Epithelial cell of prostate (primary cell): ENCODE results near the gene KCNC4.

Experiments used
- DNase-seq: peaks from one replicate; pipeline ENCODE4 v3.0.0-alpha.2; 2011; ENCODE audit warnings: low read depth, low spot score
- H3K27ac ChIP-seq: fragments of 450-650 bp; 2 replicates; pipeline ENCODE4 v1.5.1; 2017; ENCODE audit warnings: mild to moderate bottlenecking

The KCNC4 gene

DNA sequence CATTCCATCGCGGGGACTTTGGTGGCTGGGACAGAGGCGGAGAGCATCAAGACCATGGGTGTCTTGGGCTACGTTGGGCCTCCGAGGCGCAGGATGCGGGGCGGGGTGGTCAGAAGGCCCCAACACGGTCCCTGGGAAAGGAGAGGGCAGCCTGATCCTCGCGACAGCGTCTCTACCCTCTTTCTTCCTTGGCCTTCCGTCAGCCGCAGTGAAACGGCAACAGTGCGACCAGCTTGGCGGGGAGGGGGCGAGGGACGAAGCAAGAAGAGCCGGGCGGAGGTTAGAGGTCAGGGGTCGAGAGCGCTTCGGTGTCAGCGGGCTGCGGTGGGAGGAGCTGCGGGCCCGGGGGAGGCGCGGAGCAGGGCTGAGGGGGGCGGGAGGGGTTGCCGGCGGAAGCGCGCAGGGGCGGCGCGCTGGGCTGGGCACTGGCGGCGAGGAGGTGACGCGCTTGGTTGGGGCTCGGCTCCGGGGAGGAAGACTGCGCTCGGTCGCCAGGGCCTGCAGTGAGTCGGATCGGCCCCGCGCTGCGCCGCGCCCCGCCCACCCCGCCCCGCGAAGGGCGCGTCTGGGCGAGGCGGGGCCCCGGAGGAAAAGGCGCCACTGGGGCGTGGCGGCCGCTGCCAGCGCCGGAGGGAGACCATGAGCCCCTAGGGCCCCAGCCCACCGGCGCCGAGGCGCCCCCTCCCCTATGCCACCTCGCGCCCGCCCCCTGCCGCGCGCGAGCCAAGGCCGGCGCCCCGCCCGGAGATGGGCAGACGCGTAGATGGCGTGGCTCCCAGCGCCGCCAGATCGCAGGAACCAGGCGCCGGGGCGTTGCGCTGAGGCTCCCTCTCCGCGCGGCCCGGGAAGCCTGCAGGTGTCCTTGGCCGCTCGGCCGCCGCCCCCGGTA, at the start of gene KCNC4:
Gene KCNC4 (plus strand): TSS at position 600 of the 889 bp plus-strand sequence. CDS start 1,186 bp downstream, outside the sequence.
- peak within 1 kb of the TSS; percentile 16 for H3K27ac ChIP-seq

DNA sequence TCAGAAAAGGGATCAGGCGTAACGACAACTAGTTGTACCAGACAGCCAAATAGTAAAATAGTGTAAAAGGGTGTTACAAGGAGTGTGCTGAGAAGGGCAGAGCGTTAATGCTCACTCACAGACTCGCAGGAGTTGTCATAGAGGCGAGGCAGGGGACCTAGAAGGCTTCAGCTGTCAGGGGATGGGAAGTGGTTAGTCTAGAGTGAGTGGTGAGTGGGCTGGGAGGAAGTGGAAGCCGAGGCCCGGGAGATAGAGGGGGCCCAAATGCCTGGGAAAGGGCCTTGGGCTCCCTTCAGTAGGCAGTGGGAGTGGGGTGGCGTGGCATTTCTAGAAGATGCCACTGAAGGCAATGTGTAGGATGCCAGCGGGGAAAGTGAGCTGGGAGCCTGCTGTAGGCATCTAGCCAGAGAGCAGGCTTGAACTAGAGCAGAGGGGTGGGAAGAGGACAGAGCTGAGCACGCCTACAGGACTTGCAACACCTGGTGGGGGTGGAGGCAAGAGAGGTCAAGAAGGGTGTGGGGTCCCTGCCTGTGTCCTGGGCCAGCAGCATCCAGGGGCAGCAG, 49.5 kb upstream of the KCNC4 start:
- H3K27ac ChIP-seq = no peak overlapping the region
- no peak for DNase-seq

More for the DNA sequence above, at the start of gene KCNC4:
- no peak for DNase-seq

DNA sequence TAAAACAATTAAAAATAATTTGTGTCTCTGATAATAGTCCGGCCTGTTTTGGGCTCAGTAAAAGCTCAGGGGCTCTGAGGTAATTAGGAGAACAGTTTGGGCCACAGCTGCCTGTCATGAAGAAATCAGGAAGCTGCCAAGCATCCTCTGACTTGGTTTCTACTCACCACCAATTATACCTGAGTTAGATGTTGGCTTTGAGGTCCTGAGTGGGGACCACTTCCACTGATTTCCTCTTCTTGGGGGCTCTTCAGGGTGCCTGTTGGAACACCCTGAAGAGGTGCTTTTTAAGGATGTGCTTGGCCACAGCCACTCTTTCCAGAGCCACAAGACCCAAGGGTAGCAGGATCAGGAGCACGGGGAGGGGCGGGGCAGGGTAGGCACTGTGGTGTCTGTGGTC, 48.9 kb upstream of the KCNC4 start:
- no peak overlapping the region for H3K27ac ChIP-seq
- no peak for DNase-seq

DNA sequence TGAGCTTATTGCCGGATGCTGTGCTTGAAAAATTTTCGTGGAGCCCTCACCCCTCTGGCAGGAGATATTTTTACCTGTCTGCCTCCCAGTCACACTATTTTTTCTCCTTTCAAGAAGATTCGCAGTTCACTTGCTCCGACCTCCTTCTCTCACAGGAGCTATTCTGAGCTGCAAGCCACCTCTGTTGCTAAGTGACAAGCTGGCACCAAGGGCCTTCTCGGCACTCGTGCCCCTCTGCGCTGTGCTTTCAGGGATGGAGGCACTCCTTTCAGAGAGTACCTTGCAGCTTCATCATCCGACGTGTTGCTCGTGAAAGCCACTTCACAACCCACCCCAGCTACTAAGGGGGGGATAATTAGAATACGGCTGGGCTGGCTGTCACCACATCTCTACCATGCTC, 48.3 kb upstream of the KCNC4 start:
- H3K27ac ChIP-seq = no peak overlapping the region
- DNase-seq = no peak

DNA sequence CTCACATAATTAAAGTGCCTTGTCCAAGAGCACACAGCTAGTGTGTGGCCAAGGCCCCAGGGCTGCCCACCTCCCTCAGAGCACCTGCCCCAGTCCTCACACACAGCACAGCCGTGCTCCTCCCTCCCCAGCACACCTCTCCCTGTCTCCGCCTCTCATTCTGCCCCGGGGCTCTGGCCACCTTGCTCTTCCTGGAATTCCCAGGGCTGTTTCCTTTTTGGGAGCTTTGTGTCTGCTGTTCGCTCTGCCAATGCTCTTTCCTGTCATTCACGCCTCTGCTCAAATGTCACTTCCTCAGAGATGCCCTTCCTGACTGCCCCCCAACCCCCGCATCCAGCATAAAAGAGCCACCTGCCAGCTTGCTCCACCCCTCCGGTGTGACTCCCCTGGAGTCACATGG, 46.5 kb upstream of the KCNC4 start:
- no peak for DNase-seq
- H3K27ac ChIP-seq = no peak overlapping the region

DNA sequence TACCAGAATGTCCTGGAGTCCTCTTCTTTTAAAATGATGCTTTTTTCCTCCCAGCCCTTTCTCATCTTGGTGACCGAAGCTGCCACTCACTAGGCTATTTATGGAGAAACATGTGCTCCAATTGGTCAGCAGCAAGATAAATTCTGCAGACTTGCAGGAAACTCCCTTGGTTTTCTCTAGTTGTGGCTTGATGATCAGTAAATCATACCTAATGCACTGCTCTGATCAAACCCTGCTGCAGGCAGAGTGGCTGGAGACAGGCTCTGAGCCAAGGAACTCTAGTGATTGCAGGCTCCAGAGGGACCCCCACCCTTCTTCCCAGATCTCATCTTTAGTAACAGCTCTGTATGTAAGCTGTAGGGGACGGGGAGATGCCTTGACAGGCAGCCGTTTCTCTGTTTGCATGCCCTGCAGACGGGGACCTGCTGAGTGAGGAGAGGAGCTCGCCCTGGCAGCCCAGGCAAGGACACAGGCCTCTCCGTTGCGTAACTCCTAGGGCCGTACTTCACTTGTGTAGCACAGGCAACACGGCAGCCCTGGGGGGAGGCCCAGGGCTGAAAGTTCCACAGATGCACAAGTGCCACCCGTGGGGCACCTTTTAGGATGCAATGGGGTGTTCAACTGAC, 45.3 kb upstream of the KCNC4 start:
- DNase-seq = no peak
- no peak overlapping the region for H3K27ac ChIP-seq

DNA sequence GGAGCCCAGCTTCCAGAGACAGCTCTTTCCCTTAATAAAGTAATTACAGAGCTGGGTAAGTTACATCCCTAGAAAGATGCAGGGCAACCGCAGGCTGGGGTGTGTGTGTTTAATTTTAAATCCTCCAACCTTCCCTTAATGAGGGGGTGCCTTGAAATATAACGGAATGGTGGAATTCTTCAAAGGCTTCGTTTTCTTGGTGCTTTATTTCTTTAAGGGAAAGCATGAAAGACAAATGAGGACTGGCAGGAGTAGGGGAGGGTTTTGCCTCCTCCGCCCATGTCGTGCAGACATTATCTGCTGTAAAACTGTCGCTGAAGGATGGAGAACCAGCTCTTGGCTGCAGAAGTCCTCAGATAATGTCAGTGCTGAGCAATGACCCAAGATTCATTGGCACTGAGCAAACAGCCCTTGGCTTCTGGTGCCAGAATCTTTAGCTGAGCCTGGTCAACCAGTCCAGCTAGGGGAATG, 44.3 kb upstream of the KCNC4 start:
- no peak for DNase-seq
- H3K27ac ChIP-seq = no peak overlapping the region

DNA sequence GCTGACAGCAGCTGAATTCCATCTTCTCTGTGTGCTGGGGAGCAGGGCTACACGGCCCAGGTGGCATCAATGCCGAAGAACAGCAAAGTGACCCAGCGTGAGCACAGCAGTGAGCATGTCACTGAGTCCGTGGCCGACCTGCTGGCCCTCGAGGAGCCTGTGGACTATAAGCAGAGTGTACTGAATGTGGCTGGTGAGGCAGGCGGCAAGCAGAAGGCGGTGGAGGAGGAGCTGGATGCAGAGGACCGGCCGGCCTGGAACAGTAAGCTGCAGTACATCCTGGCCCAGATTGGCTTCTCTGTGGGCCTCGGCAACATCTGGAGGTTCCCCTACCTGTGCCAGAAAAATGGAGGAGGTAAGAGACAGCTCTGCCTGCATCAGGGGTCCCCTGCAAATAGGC, 43.3 kb upstream of the KCNC4 start:
- DNase-seq = no peak
- no peak overlapping the region for H3K27ac ChIP-seq

DNA sequence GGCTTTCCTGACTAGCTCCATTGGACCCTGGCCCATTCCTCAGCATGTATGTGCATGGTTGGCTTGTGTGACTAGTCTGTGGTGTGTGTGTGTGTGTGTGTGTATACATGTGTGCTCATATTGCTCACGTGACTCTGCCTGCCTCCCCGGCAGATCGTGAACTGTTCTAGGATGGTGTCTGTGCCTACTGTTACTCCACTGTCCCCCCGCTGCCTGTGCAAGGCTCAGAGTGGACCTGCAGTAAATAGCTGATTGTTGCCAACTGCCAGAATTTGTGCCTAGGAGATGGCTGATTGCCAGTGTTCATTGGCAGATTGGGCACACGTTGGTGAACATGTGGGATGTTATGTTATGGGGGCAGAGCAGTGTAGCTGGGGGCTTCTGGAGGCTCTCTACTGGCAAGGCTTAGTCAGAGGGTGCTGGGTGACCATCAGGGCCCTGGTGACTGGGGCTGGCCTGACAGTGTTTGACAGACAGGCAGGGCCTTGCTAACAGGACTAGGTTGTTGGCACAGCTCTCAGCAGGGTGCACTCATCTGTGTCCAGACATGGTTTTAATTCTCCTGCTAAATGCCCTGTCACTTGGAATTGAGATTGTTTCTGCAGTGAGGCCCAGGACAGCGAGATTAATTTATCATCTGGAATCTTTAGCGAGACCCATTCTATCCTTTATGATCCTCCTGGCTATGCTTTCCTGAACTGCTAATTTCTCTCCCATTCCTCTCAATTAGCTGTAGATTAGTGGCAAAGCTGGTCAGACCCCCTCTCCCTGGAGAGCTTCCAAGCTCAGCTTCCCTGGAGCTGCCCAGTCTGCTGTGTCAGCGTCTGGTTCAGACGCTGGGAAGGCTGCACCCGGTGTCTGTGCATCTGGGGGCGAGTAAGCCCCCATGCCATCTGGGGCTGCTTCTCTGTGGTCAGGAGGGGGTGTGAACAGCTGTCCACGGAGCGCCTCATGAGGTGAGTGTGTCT, 39.1 kb upstream of the KCNC4 start:
- DNase-seq = no peak

DNA sequence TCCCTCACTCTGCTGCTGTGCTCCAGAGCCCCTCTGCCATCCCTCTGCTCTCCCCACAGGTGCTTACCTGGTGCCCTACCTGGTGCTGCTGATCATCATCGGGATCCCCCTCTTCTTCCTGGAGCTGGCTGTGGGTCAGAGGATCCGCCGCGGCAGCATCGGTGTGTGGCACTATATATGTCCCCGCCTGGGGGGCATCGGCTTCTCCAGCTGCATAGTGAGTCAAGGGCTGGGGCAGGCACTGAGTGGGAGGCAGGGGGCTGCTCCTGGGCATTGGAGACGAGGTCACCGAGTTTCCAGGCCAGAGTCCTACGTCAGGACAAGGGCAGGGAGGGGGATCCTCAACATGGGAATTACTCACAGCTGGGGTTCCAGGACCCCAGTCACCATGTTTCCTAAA, 38.1 kb upstream of the KCNC4 start:
- DNase-seq = no peak
- H3K27ac ChIP-seq = no peak overlapping the region

More for the DNA sequence above, 39.1 kb upstream of the KCNC4 start:
- H3K27ac ChIP-seq = no peak overlapping the region

DNA sequence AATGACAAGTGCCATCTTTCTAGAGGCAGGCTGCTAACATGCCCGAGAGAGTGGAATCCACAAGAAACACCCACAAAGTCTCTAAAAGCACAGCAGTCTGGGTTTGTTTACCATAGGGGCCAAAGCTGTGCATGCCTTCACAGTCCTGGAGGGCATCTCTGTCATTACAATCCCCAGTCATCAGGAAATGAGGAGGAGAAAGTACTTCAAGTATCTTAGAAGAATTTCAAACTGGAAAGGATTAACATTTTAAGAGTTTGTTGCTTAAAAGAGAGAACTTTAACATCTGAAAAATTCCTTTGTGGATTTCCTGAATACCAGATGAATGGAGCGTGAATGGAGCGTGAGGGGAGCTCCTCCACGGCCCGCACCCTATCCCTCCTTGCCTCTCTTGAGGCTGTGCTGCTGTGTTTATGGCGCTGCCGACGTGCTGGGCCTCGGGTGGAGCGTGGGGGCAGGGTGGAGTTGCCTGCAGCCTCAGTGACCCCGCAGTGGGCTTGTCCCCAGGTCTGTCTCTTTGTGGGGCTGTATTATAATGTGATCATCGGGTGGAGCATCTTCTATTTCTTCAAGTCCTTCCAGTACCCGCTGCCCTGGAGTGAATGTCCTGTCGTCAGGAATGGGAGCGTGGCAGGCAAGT, 36.5 kb upstream of the KCNC4 start:
- no peak for DNase-seq
- H3K27ac ChIP-seq = no peak overlapping the region

DNA sequence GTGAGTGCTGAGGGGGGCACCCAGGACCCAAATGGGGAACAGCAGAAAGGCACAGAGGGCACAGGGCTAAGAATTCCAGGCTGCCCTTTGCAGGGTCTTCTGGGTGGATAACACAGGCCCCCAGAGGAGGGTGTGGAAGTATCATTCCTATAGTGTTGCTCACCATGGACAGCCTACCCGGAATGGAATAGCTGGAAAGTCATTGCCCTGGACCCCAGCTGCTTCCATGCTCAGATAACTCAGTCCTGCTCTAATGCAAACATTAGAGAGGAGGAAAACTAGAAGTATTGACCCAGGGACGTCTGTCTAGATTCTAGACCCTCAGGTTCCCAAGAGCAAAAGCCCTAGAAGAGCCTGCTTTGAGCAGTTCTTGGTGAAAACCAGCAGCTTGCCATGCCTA, 35.2 kb upstream of the KCNC4 start:
- H3K27ac ChIP-seq = no peak overlapping the region
- no peak for DNase-seq

DNA sequence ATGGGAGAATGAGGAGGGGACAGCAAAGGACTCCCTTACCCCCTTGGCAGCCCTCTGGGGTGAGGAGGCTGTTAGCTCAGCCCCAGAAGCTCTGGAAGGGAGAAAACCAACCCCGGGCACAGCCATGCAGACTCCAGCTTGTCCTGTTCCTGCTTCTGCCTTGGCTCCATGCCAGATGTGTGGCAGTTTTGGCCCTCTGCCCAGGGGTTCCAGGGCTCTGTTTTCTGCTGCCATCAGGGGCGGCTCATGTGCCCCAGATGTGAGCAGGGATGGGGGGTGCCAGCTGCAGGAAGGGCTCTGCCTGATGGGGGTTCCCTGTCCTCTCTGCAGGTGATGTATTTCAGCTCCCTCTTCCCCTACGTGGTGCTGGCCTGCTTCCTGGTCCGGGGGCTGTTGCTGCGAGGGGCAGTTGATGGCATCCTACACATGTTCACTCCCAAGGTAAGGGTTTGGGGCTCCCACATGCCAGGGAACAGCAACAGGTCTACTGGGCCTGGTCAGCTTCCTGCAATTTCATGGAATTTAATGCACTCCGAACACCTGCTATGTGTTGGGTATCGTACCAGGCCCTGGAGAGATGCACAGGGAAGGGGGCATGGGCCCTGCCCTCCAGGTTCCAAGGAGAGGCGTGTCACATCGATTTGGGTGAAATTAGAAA, 33.7 kb upstream of the KCNC4 start:
- no peak overlapping the region for H3K27ac ChIP-seq
- DNase-seq = no peak

DNA sequence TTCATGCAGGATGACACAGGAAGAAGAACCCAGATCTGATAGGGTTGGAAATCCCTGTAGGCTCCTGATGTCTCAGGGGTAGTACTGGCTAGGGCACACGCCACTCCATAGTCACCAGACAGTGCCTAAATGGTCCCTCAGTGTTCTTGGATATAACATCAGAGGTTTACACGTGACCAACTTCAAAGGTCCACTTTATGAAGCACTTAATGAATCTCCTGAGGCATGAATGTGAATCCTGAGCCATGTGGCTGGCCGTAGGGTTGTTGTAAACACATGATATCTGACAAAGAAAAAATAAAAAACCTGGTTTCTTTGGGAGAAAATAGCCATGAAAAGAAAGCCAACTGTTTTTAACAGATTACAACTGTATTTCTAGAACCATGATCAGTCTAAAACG, 32.3 kb upstream of the KCNC4 start:
- no peak overlapping the region for H3K27ac ChIP-seq

DNA sequence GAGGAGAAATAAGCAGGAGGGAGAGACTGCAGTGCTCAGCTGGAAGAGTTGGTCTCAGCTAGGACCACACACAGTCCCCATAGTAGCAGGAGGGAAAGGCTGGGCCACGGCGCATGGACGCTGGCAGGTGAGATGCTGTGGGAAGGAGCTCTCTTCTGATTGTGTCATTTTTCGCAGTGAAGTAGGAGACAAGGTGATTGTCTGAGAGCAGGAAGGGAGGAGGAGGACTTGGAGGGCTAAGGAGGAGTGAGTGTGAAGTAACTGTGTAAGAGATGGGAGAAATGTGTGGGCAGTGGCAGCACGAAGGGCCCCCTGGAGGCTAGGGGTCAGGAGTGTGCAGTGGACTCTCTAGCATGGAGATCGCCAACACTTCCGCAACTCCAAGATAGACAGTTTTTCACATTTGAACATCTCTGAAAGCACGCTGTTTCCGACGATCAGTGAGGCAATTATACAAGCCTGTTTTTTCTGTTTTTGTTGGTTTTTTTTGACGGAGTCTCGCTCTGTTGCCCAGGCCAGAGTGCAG, 26.4 kb upstream of the KCNC4 start:
- no peak for DNase-seq
- H3K27ac ChIP-seq = no peak overlapping the region

More for the DNA sequence above, 32.3 kb upstream of the KCNC4 start:
- no peak for DNase-seq

DNA sequence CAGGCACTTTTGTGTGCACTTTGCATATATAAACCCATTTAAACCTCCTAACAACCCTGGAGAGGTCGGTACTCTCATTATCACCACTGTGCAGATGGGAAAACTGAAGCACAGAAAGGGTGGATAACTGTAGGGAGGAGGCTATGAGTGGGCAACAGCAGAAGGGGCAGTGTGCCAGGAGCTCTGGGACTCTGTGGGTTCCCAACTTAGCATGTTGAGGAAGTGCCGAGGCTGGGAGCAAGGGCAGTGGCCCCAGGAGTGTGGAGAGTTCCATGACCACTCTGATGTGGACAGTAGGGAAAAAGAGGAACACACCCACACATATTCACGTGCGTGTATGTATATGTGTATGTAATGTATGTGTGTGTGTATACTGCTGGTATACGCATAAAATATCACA, 25.7 kb upstream of the KCNC4 start:
- DNase-seq = no peak
- H3K27ac ChIP-seq = no peak overlapping the region

DNA sequence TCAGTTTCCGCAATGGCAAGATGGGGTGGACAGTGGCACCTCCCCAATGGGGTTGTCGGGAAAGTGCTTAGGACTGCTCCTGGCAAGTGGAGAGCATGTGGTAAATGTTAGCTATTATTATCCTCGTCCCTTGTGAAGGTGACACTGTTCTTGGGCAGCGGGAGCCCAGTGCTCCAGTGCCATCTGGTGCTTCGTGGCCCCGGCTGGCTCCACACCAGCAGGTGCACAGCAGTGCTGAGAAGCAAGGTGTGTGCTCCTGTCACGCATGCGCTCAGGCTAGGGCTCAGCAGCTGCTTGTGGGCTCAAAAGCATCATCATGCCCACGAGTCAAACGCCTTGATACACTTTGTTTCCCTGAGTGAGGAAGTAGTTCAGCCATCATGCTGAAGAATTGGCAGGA, 24.9 kb upstream of the KCNC4 start:
- no peak for DNase-seq
- H3K27ac ChIP-seq = no peak overlapping the region

DNA sequence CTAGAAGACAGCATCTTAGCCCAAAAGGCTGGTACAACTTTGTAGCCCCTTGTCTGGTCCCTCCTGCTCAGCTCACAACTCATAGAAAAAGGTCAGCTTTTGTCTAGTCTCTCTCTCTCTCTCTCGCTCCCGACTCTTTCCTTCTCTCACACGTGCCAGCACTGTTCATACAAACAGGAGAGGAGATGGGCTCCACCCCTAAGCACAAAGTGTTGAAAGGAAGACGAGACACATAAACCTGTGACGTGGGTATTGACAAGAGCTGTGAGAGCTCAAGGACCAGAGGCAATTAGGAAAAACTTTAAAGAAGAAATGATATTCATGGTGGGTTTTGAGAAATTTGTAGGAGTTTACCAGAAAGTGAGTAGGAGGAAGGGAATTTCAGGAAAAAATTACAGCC, 23.6 kb upstream of the KCNC4 start:
- no peak overlapping the region for H3K27ac ChIP-seq

More for the DNA sequence above, 23.6 kb upstream of the KCNC4 start:
- DNase-seq = no peak
